Hematopoietic multipotent progenitor cell treated with erythropoietin and hydrocortisone succinate and interleukin-3 and kit ligand, for 15 days (in vitro differentiated cells): ENCODE data around the gene GRM1.

Experiments used
- DNase-seq: peaks from one replicate; pipeline ENCODE4 v3.0.0-alpha.2; 2015; ENCODE audit warnings: low spot score

The GRM1 gene

DNA sequence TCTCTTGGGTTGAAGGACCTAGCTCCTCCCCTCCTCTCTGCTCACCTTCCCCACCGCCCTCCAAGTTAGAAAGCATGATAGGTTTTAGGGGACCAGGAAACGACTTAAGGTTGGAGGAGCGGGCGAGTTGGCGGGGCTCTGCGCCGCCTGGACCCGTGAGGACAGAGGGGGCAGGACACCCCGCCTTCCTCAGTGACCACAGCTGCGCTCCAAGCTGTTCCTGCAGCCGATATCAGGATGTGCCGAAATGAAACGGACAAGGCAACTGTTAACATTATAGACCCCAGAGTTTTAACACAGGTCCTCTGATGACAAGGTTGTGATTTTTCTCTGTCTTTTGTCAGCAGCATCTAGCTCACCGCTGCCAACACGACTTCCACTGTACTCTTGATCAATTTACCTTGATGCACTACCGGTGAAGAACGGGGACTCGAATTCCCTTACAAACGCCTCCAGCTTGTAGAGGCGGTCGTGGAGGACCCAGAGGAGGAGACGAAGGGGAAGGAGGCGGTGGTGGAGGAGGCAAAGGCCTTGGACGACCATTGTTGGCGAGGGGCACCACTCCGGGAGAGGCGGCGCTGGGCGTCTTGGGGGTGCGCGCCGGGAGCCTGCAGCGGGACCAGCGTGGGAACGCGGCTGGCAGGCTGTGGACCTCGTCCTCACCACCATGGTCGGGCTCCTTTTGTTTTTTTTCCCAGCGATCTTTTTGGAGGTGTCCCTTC, at the start of gene GRM1:
TSS of gene GRM1 (plus strand) at position 212 of the 722 bp plus-strand sequence. CDS start at position 668, 456 bp downstream.
- no peak for DNase-seq

GRCh38 chr6:146009338-146009737, 19.5 kb upstream of the GRM1 start:
- DNase-seq = no peak

DNA sequence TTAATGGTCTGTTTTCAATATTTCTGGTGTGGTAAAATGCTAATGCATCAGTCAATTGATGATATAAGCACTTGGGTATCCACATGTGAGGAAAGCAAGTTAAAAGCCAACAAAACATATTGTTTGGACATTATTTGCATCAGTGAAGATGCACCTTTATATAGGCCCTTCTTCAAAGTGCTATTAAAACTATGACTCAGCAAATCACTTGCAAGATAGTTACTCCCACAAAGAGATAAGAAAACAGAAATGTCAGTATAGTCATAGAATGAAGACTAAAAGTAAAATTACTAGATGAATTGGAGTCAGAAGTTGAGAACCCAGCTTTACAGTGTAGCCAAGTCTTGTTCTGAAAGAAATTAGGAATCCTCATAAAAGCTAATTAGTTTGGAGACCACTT, 14.6 kb upstream of the GRM1 start:
- no peak for DNase-seq

GRCh38 chr6:146017672-146018071, 11.2 kb upstream of the GRM1 start:
- DNase-seq = no peak

- no peak for DNase-seq
Measured at GRCh38 chr6:146026873-146027272, 2.0 kb upstream of the GRM1 start.

GRCh38 chr6:146027586-146028251, 1.1 kb upstream of the GRM1 start:
- DNase-seq = no peak

DNA sequence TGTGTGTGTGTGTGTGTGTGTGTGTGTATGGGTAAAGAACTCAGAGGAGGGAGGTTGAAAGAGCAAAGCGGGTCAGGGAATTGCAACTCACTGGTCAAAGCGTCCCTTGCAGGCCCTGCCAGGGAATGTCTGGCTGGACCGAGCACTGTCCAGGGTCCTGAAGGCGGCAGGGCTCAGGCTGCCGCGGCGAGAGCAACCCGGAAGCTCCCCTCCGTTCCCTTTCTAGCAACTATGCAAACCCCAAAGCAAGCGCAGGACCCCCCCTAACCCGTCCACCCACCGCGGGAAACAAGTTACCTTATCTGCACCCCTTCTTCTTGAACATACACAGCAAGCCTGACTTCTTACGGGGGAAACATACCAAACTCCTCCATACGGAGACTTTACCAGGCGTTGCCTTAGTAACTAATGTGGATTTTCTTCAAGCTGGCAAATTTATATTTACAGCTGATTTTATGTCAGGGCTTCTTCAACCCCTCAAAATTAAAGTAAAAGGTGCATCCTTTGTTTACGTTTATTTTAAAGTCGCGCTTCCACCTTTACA, 538 bp upstream of the GRM1 start:
- no peak for DNase-seq

DNA sequence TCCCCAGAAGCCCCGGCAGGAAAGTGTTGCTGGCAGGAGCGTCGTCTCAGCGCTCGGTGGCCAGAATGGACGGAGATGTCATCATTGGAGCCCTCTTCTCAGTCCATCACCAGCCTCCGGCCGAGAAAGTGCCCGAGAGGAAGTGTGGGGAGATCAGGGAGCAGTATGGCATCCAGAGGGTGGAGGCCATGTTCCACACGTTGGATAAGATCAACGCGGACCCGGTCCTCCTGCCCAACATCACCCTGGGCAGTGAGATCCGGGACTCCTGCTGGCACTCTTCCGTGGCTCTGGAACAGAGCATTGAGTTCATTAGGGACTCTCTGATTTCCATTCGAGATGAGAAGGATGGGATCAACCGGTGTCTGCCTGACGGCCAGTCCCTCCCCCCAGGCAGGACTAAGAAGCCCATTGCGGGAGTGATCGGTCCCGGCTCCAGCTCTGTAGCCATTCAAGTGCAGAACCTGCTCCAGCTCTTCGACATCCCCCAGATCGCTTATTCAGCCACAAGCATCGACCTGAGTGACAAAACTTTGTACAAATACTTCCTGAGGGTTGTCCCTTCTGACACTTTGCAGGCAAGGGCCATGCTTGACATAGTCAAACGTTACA, 817 bp downstream of the GRM1 start:
- DNase-seq = no peak

DNA sequence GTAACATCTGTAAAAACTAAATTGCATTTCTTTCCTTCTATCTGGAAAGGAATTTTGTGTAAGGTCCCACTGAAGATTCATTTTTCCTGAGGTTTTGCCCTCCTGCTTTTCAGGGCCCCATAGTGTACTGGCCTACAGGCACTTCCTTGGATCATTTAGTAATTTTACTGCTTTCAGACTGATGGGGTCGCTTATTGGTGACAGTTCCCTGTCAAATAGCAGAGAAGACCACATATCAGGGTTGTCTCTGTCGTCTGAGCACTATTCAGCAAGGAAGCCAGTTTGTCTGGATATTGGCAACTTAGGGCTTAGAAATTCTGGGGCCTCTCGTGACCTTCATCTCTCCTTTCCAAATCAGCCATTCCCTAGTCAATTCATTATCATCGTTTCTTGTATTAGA, 3.5 kb downstream of the GRM1 start:
- no peak for DNase-seq

DNA sequence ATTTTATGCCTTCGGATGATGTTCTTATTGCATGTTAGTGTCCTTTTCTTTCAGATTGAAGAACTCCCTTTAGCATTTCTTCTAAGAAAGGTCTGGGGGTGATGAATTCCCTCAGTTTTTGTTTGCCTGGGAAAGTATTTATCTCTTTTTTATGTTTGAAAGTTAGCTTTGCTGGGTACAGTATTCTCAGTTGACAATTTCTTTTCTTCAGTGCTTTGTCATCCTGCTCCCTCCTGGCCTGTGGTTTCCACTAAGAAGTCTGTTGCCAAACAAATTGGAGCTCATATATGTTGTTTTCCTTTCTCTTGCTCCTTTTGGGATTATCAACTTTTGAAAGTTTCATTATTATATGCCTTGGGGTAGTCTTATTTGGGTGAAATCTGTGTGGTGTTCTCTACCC, 11.5 kb downstream of the GRM1 start:
- DNase-seq = no peak

DNA sequence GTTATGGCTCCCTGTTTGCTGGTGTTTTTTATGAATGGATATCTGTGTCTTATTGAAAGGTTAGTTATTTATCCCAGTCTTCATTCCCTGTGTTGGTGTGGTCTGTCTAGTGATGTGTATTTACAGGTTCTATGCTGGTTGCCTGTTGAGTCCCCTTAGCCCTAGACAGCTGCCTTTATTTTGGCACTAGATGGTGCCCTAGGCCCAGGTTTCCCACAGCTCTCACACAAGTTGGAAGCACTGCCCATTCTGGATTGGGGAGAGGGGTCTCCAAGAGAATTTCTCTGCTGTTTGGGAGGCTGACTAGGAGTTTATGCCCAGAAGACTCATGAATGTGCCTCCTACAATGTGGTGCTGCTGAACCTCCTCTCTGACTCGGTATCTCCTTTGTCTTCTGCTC, 12.4 kb downstream of the GRM1 start:
- DNase-seq = no peak

- no peak for DNase-seq
Measured at GRCh38 chr6:146047371-146047770, 18.5 kb downstream of the GRM1 start.

DNA sequence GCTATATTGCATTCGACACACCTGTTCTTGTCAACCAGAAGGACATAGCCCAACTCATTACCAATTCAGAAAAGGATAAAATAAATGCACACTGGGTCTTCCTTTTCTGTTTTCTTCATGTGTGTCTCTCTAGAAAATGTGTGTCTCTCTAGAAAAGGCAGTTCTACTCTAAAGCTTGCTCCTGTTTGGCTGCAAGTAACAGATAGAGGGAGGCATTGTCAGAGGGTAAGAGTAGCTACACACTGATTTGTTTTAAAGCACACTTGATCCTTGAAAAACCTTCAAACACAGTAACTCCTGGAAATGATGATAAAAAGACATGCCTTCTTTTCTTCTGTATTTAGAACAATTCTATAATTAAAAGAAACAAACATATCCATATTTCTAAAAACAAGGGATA, 21.3 kb downstream of the GRM1 start:
- no peak for DNase-seq

DNA sequence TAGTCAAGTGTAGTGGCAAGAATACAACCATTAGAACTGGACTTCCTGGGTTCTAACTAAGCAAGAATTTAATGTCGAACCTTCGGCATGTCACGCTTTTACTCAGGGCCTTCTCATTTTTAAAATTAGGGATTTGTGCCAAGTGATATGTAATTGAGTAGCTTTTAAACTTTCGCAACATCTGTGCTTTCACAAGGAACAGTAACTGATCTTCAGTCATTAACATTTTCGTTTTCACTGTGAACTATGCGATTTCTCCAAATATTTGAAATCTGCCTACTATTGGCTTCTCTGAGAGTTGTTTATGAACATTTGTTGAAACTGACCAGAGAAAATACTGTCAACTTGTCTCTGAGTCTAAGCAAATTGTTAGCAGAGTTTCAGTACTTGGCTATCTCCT, 27.6 kb downstream of the GRM1 start:
- DNase-seq = no peak

- no peak for DNase-seq
Measured at GRCh38 chr6:146065690-146066089, 36.8 kb downstream of the GRM1 start.

DNA sequence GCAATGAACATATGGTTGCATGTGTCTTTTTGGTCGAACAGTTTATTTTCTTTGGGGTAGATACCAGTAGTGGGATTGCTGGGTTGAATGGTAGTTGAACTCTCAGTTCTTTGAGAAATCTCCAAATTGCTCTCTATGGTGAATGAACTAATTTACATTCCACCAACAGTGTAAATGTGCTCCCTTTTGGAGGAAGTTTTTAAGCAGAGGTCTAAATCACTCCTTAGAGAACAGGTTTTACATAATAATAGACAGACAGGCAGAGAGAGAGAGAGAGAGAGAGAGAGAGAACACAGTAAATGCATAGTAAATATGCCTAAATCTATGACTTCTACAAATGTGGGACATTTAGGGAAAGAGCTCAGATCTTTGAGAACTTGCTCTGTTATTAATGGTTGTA, 37.6 kb downstream of the GRM1 start:
- no peak for DNase-seq

DNA sequence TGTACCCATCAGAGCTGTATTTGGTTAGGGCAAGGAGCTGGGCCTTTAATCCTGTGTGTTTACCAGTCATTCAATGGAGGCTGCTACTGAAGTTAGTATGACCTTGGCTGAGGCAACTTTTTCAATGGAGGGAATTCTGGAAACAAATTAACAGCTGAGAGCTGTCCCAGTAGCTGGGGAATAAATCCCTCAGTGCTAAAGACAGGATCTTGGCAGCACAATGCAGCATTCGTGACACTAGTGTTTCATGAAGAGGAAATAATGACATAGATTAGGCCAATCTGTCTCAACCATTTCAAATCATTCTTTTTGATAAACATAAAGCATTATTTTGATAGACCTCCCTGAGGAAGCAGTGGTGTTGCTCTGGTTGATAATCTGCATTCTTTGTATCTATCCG, 42.9 kb downstream of the GRM1 start:
- DNase-seq = no peak

DNA sequence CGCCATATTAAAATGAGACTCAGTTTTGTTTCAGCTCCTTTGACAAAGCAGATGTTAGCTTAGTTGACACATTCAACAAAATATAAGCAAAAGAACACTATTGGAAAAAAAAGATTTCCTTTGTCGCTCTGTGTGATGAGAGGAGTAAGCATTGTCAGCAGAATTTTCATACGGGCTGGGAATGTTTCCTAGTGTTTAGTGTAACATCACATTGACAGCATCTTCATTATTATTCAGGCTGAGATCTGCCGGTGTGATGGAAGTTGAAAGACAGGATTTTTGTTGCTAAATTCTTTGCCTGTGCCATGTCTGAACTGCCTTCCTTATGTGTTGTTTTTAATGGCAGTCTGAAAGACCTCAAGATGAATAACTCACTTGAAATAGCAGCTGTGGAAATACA, 49.1 kb downstream of the GRM1 start:
- DNase-seq = no peak

DNA sequence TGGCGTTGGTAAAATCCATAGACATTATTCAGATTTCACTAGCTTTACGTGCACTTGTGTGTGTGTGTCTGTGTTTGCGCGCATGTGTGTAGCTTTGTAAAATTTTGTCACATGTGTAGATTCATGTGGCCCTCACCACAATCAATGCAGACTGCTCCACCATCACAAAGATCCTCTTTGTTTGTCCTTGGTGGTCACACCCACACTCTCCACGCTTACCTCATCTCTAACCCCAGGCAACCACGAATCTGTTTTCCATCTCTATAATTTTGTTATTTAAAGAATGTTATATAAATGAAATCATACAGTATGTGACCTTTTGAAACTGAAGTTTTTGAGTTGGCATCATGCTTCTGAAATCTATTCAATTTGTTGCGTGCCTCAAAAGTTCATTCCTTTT, 58.5 kb downstream of the GRM1 start:
- DNase-seq = no peak

- no peak for DNase-seq
Measured at GRCh38 chr6:146090474-146090873, 61.6 kb downstream of the GRM1 start.

- no peak for DNase-seq
Measured at GRCh38 chr6:146092961-146093686, 64.3 kb downstream of the GRM1 start.

- DNase-seq = no peak
Measured at GRCh38 chr6:146095481-146095880, 66.6 kb downstream of the GRM1 start.

DNA sequence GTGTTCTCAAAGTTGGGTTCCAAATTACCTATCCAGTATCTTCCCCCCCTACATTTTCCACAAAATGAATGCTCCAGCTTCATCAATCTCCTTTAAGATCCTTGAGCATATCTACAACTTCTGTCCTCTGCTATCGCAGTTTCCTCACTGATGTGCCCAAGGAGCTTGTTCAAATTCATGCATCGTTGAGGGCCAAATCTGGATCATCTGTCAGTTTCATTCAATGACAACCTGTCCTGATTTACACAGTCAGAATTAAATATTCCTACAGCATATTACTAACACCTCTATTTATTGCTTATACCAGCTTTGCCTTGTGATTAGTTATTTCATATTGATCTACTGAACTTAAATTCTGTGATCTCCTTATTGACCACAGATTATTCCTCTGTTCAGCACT, 68.7 kb downstream of the GRM1 start:
- DNase-seq = no peak
